MM.1S (cell line): Measurements from ENCODE around the gene RASSF4.

Source experiments
- EZH2 ChIP-seq: fragments of 300-600 bp; sonication (generic); optimal IDR thresholded peaks from 2 replicates; pipeline ENCODE3; 2017; ENCODE audit warnings: low read depth, mild to moderate bottlenecking, antibody characterized with exemption, low read length, mixed read lengths
- EZH2phosphoT487 ChIP-seq: fragments of 300-600 bp; sonication (generic); IDR thresholded peaks from 2 replicates; pipeline ENCODE4 v1.6.1; 2018; ENCODE audit warnings: antibody characterized with exemption, low read length
- TF ChIP-seq, protein P1 (sequence below): fragments of 300-600 bp; sonication (generic); IDR thresholded peaks from 2 replicates; pipeline ENCODE4 v1.5.1; 2016; ENCODE audit warnings: antibody characterized with exemption, low read length, mixed read lengths

DNA sequence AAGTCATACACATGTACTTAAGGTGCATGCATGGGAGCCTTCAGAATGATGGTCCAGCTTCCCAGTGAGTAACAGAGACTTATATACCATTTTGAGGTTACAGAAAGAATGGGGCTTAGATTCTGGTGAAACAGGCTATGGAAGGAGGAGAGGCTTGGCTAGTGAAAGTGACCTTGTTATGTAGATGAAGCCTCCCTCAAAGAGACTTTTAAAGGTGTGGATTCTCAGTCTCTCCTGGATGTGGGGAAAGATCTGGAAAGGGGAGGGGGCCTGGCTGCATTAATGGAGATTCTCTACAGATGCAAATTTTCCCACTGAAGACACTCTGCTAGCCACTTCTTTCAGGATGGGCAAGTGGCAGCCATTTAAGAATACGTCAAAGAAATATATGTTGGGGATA is 5.5 kb downstream of the RASSF4 start:
- TF ChIP-seq, protein P1, sequence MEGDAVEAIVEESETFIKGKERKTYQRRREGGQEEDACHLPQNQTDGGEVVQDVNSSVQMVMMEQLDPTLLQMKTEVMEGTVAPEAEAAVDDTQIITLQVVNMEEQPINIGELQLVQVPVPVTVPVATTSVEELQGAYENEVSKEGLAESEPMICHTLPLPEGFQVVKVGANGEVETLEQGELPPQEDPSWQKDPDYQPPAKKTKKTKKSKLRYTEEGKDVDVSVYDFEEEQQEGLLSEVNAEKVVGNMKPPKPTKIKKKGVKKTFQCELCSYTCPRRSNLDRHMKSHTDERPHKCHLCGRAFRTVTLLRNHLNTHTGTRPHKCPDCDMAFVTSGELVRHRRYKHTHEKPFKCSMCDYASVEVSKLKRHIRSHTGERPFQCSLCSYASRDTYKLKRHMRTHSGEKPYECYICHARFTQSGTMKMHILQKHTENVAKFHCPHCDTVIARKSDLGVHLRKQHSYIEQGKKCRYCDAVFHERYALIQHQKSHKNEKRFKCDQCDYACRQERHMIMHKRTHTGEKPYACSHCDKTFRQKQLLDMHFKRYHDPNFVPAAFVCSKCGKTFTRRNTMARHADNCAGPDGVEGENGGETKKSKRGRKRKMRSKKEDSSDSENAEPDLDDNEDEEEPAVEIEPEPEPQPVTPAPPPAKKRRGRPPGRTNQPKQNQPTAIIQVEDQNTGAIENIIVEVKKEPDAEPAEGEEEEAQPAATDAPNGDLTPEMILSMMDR: no peak
- TF ChIP-seq EZH2 (no peak), EZH2phosphoT487 (no peak)
